Keratinocyte (primary cell): Measurements from ENCODE around the gene TTF1.

Experiments used
- EZH2 ChIP-seq: IDR thresholded peaks from one replicate; pipeline ENCODE4 v1.6.1; 2012; ENCODE audit warnings: inconsistent platforms, mild to moderate bottlenecking, low read length, moderate library complexity
- TF ChIP-seq, protein P1 (sequence below), 3 experiments: IDR thresholded peaks in 1 of 3; conservative IDR thresholded peaks in 1 of 3; optimal IDR thresholded peaks in 1 of 3; 2 replicates in 2 of 3; 3 replicates in 1 of 3; pipeline versions ENCODE3 to v1.5.1; 2011; ENCODE audit warnings: low read length in 3 of 3, mild to moderate bottlenecking in 3 of 3, moderate library complexity in 2 of 3, control low read depth in 1 of 3, inconsistent platforms in 1 of 3; ENCODE audit not compliant: insufficient read depth in 2 of 3; ENCODE audit errors: extremely low read depth in 1 of 3

DNA sequence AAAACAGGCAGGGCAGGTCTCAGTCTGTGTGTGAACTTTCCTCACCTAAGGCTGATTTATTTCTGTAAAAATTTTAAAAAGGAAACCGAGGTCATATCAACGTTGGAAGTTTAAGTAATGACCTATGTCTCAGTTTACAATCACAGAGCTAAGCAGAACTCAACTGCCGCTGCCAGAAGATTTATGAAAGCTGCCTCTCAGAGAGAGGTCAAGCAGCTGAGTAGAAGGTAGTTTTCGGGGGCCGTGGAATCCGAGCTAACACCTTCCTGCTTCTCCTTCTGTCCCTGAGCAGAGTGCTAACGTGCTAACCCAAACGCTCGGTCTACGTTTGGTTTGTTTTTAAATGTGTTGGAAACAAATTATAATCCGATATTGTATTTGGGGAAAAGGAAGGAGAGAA lies 11.1 kb downstream of the TTF1 start:
- TF ChIP-seq, protein P1, sequence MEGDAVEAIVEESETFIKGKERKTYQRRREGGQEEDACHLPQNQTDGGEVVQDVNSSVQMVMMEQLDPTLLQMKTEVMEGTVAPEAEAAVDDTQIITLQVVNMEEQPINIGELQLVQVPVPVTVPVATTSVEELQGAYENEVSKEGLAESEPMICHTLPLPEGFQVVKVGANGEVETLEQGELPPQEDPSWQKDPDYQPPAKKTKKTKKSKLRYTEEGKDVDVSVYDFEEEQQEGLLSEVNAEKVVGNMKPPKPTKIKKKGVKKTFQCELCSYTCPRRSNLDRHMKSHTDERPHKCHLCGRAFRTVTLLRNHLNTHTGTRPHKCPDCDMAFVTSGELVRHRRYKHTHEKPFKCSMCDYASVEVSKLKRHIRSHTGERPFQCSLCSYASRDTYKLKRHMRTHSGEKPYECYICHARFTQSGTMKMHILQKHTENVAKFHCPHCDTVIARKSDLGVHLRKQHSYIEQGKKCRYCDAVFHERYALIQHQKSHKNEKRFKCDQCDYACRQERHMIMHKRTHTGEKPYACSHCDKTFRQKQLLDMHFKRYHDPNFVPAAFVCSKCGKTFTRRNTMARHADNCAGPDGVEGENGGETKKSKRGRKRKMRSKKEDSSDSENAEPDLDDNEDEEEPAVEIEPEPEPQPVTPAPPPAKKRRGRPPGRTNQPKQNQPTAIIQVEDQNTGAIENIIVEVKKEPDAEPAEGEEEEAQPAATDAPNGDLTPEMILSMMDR (optimal IDR thresholded peaks at IDR 0.05 in 1 of 3, IDR thresholded peaks at IDR 0.05 in 1 of 3, conservative IDR thresholded peaks at IDR 0.05 in 1 of 3; ENCODE audit: extremely low read depth in 1 of 3, insufficient read depth in 2 of 3, low read length in 3 of 3): no peak
- no peak for TF ChIP-seq EZH2
